Left cardiac atrium (tissue), 4 donors: ENCODE data around the gene FARP2. TPM values are rescaled to one million over a fixed set of nuclear protein-coding genes. Genes with fewer than 3 reads are reported as not detected.
"Not testable (repeated sequence)": the region's sequence is repeated elsewhere in the genome, so short reads cannot be mapped to it uniquely, and the experiment has no call there.

Experiments
- ATAC-seq, 2 donors: fragments of 200-7000 bp; cut with Tn5 transposase; one replicate each; pipeline ENCODE4 v1.9.1; 2020; ENCODE audit warnings: mild to moderate bottlenecking in 2 of 2, moderate library complexity in 2 of 2
- DNase-seq: peaks from one replicate; pipeline ENCODE4 v3.0.0-alpha.2; 2020
- intact Hi-C, 2 donors: fragments of 100-400 bp; cut with DNase I; formaldehyde crosslinking; loops; one replicate each; pipeline versions ENCODE4 v1.14.1 to v1.15.1; 2022 to 2023
- total RNA-seq, 2 donors: library from RNA; stranded (reverse); fragmentation: NEBNext Ultra II Directional; extraction: Animal tissue kit (Norgen Biotek cat#: 25700); gene quantifications; one replicate each; pipeline ENCODE4 v1.2.1, GENCODE V29; 2021
- donor health status: DM: no; HTN: yes; CAD: no.
- donor health status: DM: no; HTN: yes; CAD: no; lungs with severe emphysema.
- donor health status: DM: yes; HTN: yes; CAD: no.
- donor health status: Dilated cardiomyopathy.

FARP2 gene
- total RNA-seq, 2 donors from 2014 or later, result 18.1 to 28.3 TPM

DNA sequence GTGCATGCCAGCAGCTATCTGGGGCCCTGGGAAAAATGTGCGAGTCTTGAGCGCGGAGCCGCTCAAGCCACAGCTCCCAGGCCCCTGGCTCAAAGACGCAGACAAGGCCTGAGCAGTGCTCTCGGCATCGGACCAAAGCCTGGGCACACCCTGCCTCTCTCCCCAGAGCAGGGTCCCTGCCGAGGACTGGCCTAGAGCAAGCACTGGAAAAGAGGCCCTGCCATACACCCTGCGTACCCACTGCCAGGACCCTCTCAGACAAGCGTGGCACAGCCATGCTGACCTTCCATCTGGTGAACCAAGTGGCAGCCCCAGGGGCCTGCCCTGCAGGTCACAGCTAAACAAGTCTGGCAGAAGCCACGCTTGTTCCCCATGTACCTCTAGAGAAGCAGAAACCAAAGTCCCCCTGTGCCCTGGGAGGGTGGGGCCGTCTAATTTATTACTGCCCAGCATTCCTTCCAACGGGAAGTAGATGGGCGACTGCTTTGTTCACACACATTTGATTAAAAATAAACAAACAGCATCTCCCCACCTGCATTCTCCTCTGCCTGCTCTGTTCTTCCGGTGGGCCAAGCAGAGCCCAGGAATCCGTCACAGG, 138.3 kb downstream of the FARP2 start:
- no peak for DNase-seq
- intact Hi-C loops, result no loop called here
- no peak for ATAC-seq

DNA sequence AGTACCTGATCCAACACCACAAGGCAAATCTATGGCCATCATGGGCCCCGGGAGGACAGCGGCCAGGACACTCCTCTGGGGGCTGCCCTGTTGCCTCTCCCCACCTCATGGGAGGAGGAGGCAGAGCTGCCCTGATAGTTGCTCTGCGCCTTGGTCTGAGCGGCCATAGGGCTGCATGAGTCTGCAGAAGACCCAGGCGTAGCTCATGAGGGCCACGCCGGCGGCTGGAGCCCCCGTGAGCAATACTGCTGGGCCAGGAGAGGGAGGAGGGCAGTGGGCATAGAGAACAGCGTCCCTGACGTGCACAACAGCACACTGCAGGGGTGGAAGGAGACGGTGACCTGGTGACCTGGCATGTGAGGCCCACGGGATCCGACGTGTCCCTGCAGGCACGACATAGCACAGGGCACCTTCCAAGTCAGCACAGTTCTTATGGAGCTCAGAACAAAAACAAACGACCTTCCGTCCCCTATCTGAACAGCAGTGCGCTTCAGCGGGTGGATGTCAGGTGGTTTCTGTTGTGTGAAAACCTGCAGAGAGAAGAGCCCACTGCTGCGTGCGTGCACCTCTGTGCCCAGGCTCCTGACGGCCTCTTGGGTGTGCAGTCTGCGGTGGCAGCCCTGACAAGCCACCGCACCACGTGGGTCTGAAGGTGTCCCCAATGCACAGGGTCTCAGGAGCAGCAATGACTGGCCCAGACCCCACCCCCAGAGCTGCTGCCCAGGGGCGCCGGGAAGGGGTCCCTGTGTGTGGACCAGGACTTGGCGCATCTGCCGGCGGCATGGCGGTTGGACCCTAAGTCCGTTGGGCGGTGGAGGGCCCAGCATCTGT, 139.3 kb downstream of the FARP2 start:
- intact Hi-C loops, result no loop called here
- DNase-seq, result no peak
- no peak for ATAC-seq

DNA sequence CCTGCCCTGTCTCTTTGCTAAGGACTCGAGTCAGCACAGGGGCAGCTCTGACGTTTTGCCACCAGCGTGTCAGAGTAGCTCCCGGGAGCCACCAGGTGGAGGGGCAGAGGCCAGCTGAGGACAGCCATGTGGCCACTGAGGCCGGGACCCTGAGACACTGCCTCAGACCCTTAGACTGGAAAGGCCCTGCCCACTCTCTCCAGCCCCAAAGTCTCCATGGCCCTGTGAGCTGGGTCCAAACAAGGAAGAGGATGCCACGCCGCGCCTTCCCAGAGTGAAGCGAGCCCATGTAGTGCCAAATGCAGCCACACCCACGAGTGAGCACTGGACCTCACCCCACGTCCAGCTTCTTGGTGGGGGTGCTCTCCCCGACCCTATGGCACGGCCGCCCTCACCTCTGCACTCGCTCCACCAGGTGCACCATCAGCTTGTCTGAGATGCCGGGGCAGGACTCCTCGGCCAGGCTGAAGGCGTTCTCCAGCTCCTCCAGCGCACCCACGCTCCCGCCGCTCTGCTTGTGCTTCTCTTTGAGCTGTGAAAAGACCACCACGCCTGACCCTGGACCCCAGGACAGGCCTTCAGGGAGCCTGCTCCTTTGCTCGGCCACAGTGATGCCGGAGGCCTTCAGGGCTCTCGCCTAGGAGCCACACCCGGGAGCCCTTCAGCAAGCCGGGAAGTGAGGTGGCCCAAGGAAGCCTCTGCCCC, 140.1 kb downstream of the FARP2 start:
- intact Hi-C loops, result no loop called here
- DNase-seq, result no peak
- ATAC-seq, result no peak

DNA sequence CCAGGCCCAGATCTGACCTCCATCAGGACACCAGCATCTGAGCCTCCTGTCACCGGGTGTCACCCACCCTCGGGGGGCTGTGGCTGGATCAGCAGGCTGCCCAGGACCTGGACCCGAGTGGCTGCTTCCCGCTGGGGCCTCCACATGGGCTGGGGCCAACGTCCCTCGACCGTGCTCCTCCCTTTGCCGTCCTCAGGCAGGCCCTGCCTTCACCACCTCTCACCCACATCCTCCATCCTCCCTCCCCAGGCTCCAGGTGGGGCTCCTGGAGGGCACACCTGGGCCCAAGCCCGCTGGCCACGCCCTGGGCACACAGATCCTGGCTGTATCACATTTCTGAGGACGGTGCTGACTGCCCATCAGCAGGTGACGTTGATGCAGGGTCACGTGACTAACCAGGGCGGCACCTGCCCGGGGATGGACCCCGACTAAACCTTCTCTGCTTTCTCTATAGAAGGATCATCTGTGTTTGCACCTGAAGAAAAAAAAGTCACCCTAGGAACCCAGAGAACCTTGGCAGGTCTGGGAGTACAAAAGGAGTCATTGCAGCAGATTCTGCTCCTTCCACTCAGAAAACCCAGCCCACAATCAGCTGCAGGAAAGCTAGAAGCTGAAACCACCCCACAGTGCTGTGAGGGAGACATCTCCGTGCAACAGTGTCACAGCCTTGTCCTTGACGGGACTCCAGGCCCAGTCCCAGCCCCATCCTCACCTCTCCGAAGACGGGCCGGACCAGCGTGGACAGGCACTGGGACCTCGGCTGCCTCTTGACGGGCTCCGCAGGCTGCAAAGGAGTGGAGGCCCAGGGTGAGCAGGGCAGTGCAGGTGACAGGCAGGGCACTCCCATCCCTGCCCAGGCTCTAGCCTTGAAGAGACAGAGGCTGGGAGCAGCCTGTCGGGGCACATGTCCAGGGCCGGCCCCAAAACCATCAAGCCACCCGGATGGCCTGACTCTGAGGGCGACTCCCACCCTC, 141.1 kb downstream of the FARP2 start:
- no peak for ATAC-seq

DNA sequence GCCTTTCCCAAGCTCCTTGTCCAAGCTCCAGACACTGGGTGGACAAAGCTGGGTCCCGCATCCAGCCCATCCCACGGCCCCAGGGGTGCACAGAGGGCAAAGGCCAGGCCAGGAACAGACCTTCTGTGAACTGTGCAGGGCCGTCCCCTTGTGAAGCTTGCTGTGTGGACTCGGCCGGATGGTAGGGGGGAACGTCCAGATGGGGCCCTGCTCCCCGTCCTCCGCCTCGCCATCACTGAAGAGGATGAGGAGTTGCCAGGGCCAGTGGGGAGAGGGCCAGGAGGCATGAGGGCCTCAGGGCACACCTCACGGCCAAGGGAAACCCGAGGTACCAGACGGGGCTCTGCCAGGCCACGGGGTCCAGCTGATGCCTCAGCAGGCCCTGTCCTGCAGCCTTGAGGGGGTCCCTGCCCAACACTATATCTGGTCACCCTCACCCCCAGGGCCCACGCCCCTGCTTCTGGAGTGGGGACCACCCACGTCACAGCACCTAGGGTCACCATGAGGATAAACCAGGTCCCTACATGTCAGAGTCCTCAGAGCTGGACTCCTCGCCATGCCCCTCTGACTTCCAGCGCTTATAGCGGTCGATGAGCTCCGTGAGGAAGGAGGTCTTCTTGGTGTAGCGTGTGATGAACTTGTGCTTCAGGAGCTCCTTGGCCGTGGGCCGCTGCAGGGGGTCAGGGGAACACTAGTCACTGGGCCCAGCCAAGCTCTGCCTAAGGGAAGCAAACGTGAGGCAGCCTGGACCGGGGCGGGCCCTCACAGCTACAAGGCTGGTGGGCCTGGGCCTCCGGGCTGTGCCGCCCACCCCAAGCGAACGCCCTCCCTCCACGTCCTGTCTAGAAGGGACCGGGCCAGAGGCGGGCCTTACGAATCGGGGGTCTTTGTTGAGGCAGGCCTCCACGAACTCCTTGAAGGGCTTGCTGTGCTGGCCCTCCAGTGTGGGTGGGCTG, 142.3 kb downstream of the FARP2 start:
- intact Hi-C loops, result no loop called here
- DNase-seq, result no peak
- no peak for ATAC-seq

More for the DNA sequence above, 141.1 kb downstream of the FARP2 start:
- intact Hi-C loops, result no loop called here
- DNase-seq, result no peak

DNA sequence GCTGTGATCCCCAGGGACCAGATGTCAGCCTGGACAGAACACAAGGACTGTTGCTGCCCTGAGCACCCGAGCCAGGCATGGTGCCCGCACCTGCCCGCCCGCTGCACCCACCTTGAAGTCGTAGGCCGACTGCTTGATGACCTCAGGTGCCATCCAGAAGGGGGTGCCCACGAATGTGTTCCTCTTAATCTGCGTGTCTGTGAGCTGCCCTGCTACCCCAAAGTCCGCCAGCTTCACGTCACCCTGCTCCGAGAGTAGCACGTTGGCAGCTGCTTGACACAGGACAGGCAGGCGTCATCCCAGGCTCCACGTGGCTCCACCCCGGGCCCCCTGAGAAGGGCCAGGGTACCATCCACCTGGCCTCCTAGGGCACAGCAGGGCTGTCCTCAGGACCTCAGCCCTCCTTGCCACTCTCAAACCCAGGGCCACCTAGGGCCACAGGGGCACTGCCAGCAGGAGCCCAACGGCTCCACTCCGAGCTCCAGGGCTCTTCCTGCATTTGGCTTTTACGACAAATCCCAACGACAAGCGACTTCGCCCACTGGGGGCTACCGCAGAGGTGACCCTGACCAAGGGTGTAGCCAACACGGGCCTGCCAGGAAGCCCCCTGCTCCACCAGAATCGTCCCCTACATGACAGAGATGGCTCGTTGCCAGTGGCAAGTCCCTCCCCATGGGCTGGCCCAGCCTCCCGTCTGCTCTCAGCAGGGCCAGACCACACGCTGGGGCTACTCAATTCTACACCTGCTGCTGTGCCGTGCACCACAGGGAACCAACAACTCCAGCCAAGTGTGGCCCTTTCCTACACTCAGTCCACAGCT, 143.3 kb downstream of the FARP2 start:
- intact Hi-C loops, result no loop called here
- ATAC-seq (no peak), DNase-seq (no peak)

DNA sequence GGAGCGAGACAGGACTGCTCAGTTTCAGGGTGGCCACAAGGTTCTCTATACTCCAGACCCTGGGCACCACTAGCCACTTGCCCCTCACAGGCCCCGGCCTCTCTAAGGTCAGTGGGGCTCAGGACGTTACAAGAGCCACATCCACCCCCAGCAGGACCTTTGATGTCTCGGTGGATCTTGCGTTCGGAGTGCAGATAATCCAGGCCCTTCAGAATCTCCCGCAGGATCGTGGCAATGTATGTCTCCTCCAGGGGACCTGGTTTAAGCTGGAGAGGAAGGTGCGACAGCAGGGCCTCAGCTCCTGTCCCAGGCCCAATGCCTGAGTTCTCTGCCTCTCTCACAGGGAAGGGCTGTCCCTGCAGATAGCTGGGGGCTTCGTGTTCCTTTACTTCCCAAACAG, 143.9 kb downstream of the FARP2 start:
- intact Hi-C loops, result no loop called here
- ATAC-seq (no peak), DNase-seq (no peak)

DNA sequence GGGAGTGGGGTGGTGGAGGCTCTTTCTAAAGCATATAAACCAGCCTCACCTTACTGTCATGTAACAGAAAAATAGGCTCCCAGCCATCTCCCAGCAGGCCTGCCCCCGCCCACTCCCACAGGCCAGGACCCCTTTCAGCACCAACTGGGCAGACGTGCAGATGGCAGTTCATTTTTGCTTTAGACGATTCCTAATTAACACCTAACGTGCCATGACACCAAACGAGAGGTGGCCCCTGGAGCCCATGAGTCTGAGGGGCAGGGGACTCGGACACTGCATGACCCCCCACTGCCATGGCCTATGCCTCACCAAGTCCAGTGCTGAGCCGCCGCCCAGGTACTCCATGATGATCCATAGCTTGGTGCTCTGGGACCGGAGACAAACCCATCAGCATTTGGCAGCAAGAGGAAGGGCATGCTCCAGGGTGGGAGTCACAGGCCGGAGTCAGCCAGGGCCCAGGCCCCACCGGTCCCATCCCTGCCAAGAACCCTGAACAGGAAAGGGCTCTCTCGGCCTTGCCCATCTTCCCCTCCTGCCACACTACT, 144.4 kb downstream of the FARP2 start:
- ATAC-seq, result no peak
- intact Hi-C loops, result no loop called here
- no peak for DNase-seq

DNA sequence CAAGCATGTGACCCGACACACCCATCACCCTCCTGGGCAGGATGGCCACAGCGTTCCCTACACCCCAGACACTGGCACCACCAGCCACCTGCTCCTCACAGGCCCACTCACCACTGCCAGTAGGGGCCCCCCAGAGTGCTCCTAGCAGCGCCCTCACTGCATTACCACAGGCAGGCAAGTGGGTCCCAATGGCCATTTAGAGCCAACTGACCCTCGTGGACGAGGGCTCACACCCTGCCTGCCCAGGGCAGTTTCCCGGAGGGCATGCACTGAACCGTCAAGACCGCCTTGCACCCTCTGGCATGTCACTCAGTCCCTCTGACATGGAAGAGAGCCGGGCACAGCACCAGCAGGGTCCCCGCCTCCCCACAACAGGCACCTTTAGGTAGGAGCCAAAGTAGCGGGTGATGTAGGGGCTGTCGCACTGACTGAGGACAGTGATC, 145.0 kb downstream of the FARP2 start:
- intact Hi-C loops, result no loop called here
- DNase-seq (no peak), ATAC-seq (no peak)

DNA sequence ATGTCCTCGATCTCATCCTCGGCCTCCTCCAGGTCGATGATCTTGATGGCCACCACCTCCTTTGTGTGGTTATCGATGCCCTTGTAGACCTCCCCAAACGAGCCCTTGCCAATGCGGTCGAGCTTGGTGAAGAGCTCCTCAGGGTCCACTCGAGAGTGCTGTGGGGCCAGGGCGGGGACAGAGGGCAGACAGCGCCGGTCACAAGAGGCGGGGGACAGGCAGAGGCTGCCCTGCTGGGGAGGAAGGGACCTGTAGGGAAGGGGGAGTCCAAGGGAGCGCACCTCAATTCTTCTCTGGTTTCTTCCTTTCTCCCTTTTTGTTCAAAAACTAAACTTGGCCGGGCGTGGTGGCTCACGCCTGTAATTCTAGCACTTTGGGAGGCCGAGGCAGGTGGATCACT, 145.5 kb downstream of the FARP2 start:
- no peak for DNase-seq
- no peak for ATAC-seq
- intact Hi-C loops, result no loop called here

DNA sequence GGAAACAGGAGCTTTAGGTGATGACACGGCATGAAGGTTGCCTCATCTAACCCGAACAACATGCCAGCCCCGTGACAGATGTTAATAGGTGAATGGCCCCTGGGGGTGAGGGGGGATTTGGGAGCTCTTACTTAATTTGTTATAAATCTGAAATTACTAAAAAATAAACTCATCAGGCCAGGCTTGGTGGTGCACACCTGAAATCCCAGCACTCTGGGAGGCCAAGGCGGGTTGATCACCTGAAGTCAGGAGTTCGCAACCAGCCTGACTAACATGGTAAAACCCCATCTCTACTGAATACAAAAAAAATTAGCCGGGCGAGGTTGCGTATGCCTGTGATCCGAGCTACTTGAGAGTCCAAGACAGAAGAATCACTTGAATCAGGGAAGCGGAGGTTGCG, 146.2 kb downstream of the FARP2 start:
- intact Hi-C loops, result no loop called here
- ATAC-seq (no peak), DNase-seq (no peak)

DNA sequence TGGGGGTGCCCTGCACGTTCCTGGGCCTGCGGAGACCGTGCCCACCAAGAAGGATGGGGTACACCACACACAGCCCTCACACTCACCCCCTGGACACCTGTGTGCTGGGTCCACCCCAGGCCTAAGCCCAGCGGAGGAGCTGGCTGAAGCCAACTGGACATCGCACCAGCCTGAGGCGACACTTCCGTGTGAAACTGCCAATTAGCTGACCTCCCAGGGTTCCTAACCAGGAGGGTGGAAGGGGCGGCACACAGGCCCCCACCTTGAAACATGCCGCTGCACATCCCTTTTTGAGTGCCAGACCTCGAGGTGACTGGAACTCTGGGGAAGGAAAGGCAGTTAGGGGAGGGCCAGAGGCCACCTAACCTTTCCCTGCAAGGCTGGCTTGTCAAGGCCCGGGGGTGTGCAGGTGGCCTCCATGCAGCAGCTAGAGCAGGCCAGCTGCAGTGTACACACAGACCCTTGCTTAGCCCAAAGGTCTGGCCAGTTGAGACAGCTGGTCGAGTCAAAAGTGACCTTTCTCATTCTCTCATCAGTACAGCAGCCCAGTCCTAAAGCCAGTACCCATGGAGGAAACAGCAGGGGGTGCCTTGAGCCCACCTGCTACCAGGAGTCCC, 147.8 kb downstream of the FARP2 start:
- DNase-seq, result no peak
- intact Hi-C loops, result no loop called here
- ATAC-seq, result no peak

DNA sequence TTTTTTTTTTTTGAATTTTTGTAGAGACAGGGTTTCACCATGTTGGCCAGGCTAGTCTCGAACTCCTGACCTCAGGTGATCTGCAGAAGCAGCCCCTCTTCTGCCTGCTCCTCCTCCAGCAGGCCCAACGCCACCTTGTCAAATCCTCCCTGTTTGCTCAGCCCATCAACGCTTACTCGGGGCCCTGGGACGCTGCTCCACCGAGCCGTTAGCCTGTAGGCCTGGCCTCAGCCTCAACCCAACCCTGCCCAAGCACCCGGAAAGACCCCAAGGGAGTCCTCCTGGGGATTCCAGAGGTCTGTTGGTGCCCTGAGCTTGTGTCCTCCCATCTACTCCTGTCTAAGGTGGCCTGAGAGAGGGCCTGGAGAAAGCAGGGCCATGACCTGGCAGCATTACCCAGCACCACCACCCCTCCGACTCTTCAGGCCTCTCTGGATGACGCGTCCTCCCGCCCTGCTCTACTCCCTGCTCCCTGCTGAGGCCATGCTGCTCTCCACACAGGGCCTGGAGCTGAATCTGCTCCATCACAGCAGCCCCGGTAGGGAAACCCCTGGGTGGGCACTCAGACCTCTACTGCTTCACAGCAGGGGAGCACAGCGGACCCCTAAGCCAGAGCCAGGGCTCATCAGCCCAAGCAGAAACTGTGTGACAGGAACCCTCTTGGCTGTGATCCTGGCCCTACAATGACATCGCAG, 149.1 kb downstream of the FARP2 start:
- no peak for DNase-seq
- intact Hi-C loops, result no loop called here

DNA sequence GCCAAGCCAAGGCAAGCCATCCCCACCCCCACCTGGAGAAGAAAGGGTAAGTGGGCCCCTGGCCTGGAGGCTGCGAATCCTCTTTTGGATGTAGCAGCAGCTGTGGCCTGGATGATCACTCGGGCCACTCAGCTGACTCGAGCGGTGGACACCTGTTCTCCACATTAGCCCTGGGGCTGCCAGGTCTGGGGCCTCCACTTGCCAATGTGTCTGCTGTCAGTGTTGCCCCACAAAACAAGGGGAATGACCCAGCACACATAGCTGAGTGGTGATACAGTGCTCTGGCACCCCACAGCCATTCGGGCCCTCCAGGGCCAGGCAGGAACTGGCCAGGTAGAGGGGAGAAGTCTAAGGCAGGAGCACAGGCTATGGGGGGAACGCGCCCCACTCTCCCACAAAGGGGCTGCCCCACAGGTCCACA, 149.7 kb downstream of the FARP2 start:
- intact Hi-C loops, result no loop called here
- no peak for DNase-seq
- no peak for ATAC-seq

More for the DNA sequence above, 149.1 kb downstream of the FARP2 start:
- ATAC-seq, result no peak

DNA sequence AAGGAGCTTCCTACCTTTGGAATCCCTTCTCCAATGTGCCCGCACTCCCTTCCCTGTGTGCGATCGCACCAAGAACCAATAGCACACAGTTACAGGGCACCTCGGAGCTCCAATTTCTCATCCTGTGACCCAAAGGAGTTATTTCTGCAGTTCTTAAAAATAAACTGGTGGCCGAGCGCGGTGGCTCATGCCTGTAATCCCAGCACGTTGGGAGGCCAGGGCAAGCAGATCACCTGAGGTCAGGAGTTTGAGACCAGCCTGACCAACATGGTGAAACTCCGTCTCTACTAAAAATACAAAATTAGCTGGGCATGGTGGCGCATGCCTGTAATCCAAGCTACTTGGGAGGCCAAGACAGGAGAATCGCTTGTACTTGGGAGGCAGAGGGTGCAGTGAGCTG, 150.2 kb downstream of the FARP2 start:
- DNase-seq, intact Hi-C loops, ATAC-seq: not testable (repeated sequence)
